ENCODE results near the gene NFIC. TPM values are rescaled to one million over a fixed set of nuclear protein-coding genes. Genes with fewer than 3 reads are reported as not detected.

NFIC gene
- total and polyA plus RNA-seq, 2 of the 4 experiments (the other 2 are of a cell fraction), result 21.9 to 32.1 TPM

DNA sequence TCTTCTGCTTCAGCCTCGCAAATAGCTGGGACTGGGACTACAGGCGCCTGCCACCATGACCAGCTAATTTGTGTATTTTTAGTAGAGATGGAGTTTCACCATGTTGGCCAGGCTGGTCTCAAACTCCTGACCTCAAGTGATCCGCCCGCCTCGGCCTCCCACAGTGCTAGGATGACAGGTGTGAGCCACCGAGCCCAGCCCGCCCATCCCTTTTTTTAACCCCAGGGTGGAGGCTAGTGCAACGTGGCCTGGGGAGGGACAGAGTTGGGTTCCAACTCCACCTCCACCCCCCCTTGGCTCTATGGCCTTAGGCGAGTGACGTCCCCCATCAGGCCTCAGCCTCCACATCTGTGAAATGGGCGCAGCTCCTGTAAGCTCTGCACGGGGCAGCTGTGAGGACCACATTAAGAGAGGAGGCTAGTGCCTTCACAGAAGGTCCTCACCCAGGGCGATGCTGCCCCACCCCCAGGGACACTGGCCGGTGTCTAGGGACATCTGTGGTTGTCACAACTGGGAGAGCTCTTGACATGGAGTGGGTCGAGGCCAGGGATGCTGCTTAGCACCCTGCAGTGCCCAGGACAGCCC is 76.2 kb downstream of the NFIC start:
- DNase-seq, result no peak

More for the DNA sequence above, 76.2 kb downstream of the NFIC start:
- H3K27ac ChIP-seq (ENCODE audit: insufficient read depth, low read length), result no peak overlapping the region
- in situ Hi-C loops (cut with MboI; ENCODE audit: low sequenced_read_pairs), result no loop called here
- H2BK5ac ChIP-seq (ENCODE audit: low read depth, low read length, poor library complexity, severe bottlenecking), result no peak overlapping the region
- intact Hi-C loops (cut with micrococcal nuclease), result no loop called here
- H4K91ac ChIP-seq (ENCODE audit: insufficient read depth, low read depth, low read length), result no peak overlapping the region
- H3K23ac ChIP-seq (ENCODE audit: low read depth, low read length), result no peak overlapping the region
- POLR2A ChIA-PET (ENCODE audit: unreplicated experiment), result no interaction called here
- no peak overlapping the region for H3K56ac ChIP-seq (ENCODE audit: extremely low read depth, insufficient read depth, low read length)
- H2AFZ ChIP-seq (replicated peaks; ENCODE audit: low read length, poor library complexity), result no peak overlapping the region
- no peak overlapping the region for H2BK15ac ChIP-seq (ENCODE audit: low read depth, low read length)
- no peak overlapping the region for H3K14ac ChIP-seq (replicated peaks; ENCODE audit: low read depth, low read length)
- ATAC-seq (ENCODE audit: low read depth), result no peak
- H2AK5ac ChIP-seq (ENCODE audit: low read depth, low read length), result peak overlapping the region; percentile 50; the same call in 1 of the 2 replicates
- no peak overlapping the region for H2BK120ac ChIP-seq (ENCODE audit: low read depth, low read length)
- no peak overlapping the region for H3K9ac ChIP-seq (ENCODE audit: low read depth, low read length)
- CTCF ChIA-PET, result interaction anchor here (0.6 kb wide), 1 partner anchor 818 kb away, joined by 6 read pairs; no protein-coding TSS in a partner anchor
- H2BK20ac ChIP-seq (ENCODE audit: low read depth, low read length), result no peak overlapping the region
- H3K4me2 ChIP-seq (ENCODE audit: low read depth, low read length), result no peak overlapping the region
- no TSS peak for BruUV-seq (replicated peaks)
- peaks cover 58% of the 10 kb centered on the region for H3K36me3 ChIP-seq (ENCODE audit: control insufficient read depth, insufficient read depth, low read length)
- H3K79me1 ChIP-seq (ENCODE audit: low read depth in 1 of 2, low read length in 2 of 2), result peaks cover 28 to 69% of the 10 kb centered on the region in 2 experiments
- no peaks in the 10 kb centered on the region for H3K9me3 ChIP-seq (ENCODE audit: control insufficient read depth, insufficient read depth, low read length)
- no peak overlapping the region for H4K5ac ChIP-seq (ENCODE audit: low read depth, low read length)
- peaks cover 45% of the 10 kb centered on the region for H4K20me1 ChIP-seq (ENCODE audit: insufficient read depth, low read length)
- no peaks in the 10 kb centered on the region; the same call in 1 of the 2 replicates for H3K4me1 ChIP-seq (ENCODE audit: control insufficient read depth, insufficient read depth, low read length)
- H3K4me3 ChIP-seq (ENCODE audit: insufficient read depth, low read depth, low read length), result no peak overlapping the region
- no peak overlapping the region for H4K8ac ChIP-seq (ENCODE audit: low read depth in 2 of 2, low read length in 2 of 2)
- H3K27me3 ChIP-seq (ENCODE audit: control insufficient read depth, insufficient read depth, low read length), result no peaks in the 10 kb centered on the region
- dilution Hi-C loops (cut with HindIII; ENCODE audit: low sequenced_read_pairs, unreplicated experiment), result no loop called here
- H3K18ac ChIP-seq (ENCODE audit: low read depth, low read length), result no peak overlapping the region
- H3K4ac ChIP-seq (ENCODE audit: low read depth, low read length), result no peak overlapping the region
- WGBS, 2 experiments (ENCODE audit: extremely low coverage in 2 of 2, insufficient read length in 1 of 2), result 80% methylated on average over 1 of the region's 15 CpGs; no CpG with 5 or more reads in 1 of the 2 experiments
- H3K9me1 ChIP-seq (ENCODE audit: insufficient read depth, low read length), result peaks cover 5% of the 10 kb centered on the region
- TF ChIP-seq RAD21 (IDR thresholded peaks at IDR 0.05; ENCODE audit: low read length) (no peak), FOS (IDR thresholded peaks at IDR 0.05; ENCODE audit: low read depth, low read length) (no peak), SMC3 (IDR thresholded peaks at IDR 0.05; ENCODE audit: low read depth, low read length) (no peak), MAFK (IDR thresholded peaks at IDR 0.05; ENCODE audit: low read depth, low read length) (no peak), MXI1 (IDR thresholded peaks at IDR 0.05; ENCODE audit: borderline replicate concordance, low read depth, low read length) (no peak), BHLHE40 (IDR thresholded peaks at IDR 0.05; ENCODE audit: low read depth, low read length) (no peak)
- H2AK9ac ChIP-seq (replicated peaks; ENCODE audit: low read depth, low read length, poor library complexity), result no peak overlapping the region
